HG03025 (cell line): ENCODE data around the gene CRKL.

ENCODE experiments used
- ATAC-seq: cut with Tn5 transposase; IDR thresholded peaks from one replicate; pipeline ENCODE4 v1.9.1; 2021; ENCODE audit warnings: mild to moderate bottlenecking, moderate library complexity; ENCODE audit not compliant: unreplicated experiment, low FRiP score

The CRKL gene

GRCh38 chr22:20979243-20979809, 62.1 kb downstream of the CRKL start:
- no peak for ATAC-seq

GRCh38 chr22:20979940-20980453, 62.8 kb downstream of the CRKL start:
- no peak for ATAC-seq

GRCh38 chr22:20980523-20980922, 63.3 kb downstream of the CRKL start:
- no peak for ATAC-seq

- ATAC-seq = no peak
Observed at GRCh38 chr22:20980938-20981722, 63.9 kb downstream of the CRKL start.

GRCh38 chr22:20981787-20982562, 64.8 kb downstream of the CRKL start, which contains the start of gene LZTR1:
TSS of gene LZTR1 (plus strand) at chr22:20982297. CDS start at chr22:20982372, 75 bp downstream.
- ATAC-seq = peak; percentile 75

- ATAC-seq = peak; percentile 15
Observed at GRCh38 chr22:20982563-20982882, 65.3 kb downstream of the CRKL start.

- no peak for ATAC-seq
Observed at GRCh38 chr22:20983081-20983771, 66.0 kb downstream of the CRKL start.

GRCh38 chr22:20985720-20986119, 68.5 kb downstream of the CRKL start:
- ATAC-seq = no peak

- no peak for ATAC-seq
Observed at GRCh38 chr22:20986365-20986764, 69.2 kb downstream of the CRKL start.

- ATAC-seq = no peak
Observed at GRCh38 chr22:20987375-20987774, 70.2 kb downstream of the CRKL start.

- no peak for ATAC-seq
Observed at GRCh38 chr22:20988573-20989322, 71.5 kb downstream of the CRKL start.

GRCh38 chr22:20989323-20990138, 72.3 kb downstream of the CRKL start:
- no peak for ATAC-seq

GRCh38 chr22:20990184-20991180, 73.3 kb downstream of the CRKL start:
- no peak for ATAC-seq

- ATAC-seq = no peak
Observed at GRCh38 chr22:20991252-20992055, 74.2 kb downstream of the CRKL start.

GRCh38 chr22:20992056-20992442, 74.8 kb downstream of the CRKL start:
- no peak for ATAC-seq

- ATAC-seq = no peak
Observed at GRCh38 chr22:20992456-20993303, 75.5 kb downstream of the CRKL start.
